VCaP (cell line): ENCODE data around the gene GANC.

Experiments used
- H3K27ac ChIP-seq: fragments of 450-650 bp; 2 replicates; pipeline ENCODE4 v1.5.1; 2017
- CTCF ChIP-seq: fragments of 450-650 bp; conservative IDR thresholded peaks from 2 replicates; pipeline ENCODE4 v1.5.1; 2017; ENCODE audit warnings: mild to moderate bottlenecking, moderate library complexity

GANC gene

DNA sequence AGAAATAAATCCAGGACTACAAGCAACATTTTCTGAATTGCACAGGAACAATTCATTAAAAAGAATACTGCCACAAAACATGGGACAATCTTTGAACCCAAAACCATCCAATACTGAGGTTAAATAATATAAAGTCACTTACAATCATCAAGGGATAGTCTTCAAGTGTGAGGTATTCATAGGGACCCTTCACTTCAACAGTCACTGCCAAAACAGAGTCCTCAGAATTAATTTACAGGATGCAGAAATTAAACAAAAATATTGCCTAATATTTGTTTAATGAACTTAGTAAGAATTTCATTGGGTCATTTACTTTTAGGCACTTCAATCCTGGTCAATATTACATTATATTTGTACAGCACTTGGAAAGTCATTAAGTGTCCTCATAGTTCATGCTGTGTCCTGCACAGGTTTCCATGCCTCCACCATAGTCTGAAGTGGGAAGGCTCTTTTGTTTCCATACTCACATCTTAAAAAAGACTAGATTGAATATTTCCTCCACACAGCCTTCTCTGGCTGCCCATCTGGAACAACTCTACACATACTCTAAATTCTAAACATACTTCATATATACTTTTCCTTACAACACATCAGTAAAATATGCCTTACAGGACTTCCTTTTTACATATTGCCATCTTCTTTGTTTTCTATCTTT is 33.3 kb upstream of the GANC start:
- no peak for TF ChIP-seq CTCF
- H3K27ac ChIP-seq, result no peak overlapping the region

DNA sequence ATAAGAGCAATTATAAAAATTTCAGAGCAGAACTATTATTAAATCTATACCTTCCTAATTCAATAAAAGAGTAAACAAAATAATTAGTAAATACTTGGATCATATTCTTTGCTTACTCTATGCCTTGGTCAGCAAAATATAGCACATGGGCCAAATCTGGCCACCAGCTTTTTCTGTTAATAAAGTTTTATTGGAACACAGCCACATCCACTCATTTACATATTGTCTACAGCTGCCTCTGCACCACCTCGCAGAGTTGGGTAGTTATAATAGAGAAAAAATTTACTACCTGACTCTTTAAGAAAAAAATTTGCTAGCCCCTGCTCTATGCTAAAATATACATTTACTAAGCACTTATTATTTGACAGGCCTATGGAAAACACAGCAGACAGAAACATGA is 32.2 kb upstream of the GANC start:
- no peak overlapping the region for H3K27ac ChIP-seq
- TF ChIP-seq CTCF, result no peak

DNA sequence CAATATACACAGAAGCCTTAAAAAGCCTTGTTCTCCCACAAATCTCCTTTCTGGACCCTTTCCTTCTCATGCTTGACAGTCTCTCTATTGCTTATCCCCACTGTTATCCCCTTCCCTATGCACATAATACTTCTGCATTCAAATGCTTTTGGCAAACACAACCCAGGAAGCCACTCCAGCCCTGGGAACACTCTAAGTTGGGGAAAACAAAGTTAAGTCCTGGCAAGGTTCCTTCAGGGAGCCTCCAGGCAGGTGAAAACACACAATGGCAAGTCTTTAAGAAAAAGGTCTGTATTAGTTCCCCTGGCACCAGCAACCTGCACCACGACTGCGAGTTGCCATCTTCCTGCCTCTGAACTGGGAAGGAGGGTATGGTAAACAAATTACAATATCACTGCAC is 19.7 kb upstream of the GANC start:
- TF ChIP-seq CTCF, result no peak
- no peak overlapping the region for H3K27ac ChIP-seq

DNA sequence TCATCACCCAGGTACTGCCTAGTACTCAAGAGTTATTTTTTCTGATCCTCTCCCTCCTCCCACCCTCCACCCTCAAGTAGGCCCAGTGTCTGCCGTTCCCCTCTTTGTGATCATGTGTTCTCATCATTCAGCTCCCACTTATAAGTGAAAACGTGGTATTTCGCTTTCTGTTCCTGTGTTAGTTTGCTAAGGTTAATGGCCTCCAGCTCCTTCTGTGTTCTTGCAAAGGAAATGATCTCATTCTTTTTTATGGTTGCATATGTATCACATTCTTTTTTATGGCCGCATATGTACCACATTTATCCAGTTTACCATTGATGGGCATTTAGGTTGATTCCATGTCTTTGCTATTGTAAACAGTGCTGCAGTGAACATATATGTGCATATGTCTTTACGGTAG is 8.2 kb upstream of the GANC start:
- no peak overlapping the region for H3K27ac ChIP-seq
- no peak for TF ChIP-seq CTCF

DNA sequence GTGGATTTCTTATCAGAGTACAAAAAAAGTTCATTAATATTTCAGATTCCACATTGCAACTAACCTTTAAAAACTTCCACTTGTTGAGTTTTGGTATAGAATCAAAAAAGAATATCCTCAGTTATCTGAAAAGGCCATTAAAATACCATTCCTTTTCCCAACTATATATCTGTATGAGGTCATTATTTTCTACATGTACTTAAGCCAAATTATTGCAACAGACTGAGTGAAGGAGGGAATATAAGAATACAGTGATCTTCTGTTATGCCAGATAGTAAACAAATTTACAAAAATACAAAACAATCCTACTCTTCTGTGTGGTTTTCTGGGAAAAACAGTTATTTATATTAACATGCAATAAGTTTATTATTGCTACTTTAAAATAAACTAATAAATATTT is 5.7 kb upstream of the GANC start:
- TF ChIP-seq CTCF, result no peak
- no peak overlapping the region for H3K27ac ChIP-seq

DNA sequence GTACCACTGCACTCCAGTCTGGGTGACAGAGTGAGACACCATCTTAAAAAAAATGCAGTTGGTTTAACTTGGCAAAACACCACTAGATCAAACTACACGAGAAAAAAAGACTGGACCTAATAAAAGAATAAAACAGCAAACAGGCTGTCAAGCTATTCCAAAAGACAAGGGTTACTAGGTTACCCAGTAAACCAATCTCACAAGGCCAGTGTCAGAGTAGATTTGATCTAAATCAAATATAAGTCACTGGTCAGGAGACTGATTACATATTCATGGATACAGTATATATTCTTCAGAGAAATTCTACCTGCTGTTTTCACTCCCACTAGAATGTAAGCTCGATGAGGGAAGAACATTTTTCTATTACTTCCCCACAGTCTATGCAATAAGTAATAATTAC is 2.5 kb upstream of the GANC start:
- peak overlapping the region; percentile 98 for H3K27ac ChIP-seq
- TF ChIP-seq CTCF, result no peak

GRCh38 chr15:42270996-42271395 is 2.0 kb upstream of the GANC start:
- no peak for TF ChIP-seq CTCF
- H3K27ac ChIP-seq, result peak overlapping the region; percentile 98
